Measurements from ENCODE around the gene RAD54L.
"Not testable (repeated sequence)": the region's sequence is repeated elsewhere in the genome, so short reads cannot be mapped to it uniquely, and the experiment has no call there.

DNA sequence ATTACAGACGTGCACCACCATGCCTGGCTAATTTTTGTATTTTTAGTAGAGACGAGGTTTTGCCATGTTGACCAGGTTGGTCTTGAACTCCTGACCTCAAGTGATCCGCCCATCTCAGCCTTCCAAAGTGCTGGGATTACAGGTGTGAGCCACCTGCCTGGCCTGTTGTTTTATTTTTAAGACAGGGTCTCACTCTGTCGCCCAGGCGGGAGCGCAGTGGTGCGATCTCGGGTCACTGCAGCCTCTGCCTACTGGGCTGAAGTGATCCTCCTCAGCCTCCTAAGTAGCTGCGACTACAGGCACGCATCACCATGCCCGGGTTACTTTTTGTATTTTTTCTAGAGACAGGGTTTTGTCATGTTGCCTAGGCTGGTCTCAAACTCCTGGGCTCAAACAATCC, 24.5 kb upstream of the RAD54L start:
- TF ChIP-seq ZNF274 (IDR thresholded peaks at IDR 0.05; ENCODE audit: low read depth, low read length); SUZ12 (IDR thresholded peaks at IDR 0.05; ENCODE audit: extremely low read depth, insufficient read depth, insufficient read length); YY1 (IDR thresholded peaks at IDR 0.05; ENCODE audit: insufficient read depth, insufficient read length): not testable (repeated sequence)
